ENCODE measurements around the gene ZNF407. TPM values are rescaled to one million over a fixed set of nuclear protein-coding genes. Genes with fewer than 3 reads are reported as not detected.

ZNF407 gene
- total RNA-seq, 1 experiment from 2014 or later, result 15.9 TPM

- DNase-seq (ENCODE audit: low spot score), result no peak
- Histone ChIP-seq H3K27me3 (replicated peaks; ENCODE audit: insufficient read depth, low read depth, low read length, poor library complexity) (no peaks in the 10 kb centered on the region), H3K36me3 (ENCODE audit: insufficient read depth, low read length, poor library complexity, severe bottlenecking) (no peaks in the 10 kb centered on the region), H3K4me3 (ENCODE audit: low read depth, low read length, poor library complexity, severe bottlenecking) (no peak overlapping the region), H3K27ac (ENCODE audit: low read depth, low read length, poor library complexity, severe bottlenecking) (no peak overlapping the region), H3K4me1 (ENCODE audit: insufficient read depth, low read length, poor library complexity, severe bottlenecking) (no peaks in the 10 kb centered on the region), H3K9me3 (ENCODE audit: low read depth, low read length, poor library complexity, severe bottlenecking) (no peaks in the 10 kb centered on the region)
- ChIA-PET CTCF (no interaction called here), POLR2A (ENCODE audit: low non-redundant PET) (no interaction called here)
- TF ChIP-seq EZH2 (IDR thresholded peaks at IDR 0.05; ENCODE audit: borderline replicate concordance, low read depth, low read length, poor library complexity, severe bottlenecking), result no peak
- TF ChIP-seq, protein P1, sequence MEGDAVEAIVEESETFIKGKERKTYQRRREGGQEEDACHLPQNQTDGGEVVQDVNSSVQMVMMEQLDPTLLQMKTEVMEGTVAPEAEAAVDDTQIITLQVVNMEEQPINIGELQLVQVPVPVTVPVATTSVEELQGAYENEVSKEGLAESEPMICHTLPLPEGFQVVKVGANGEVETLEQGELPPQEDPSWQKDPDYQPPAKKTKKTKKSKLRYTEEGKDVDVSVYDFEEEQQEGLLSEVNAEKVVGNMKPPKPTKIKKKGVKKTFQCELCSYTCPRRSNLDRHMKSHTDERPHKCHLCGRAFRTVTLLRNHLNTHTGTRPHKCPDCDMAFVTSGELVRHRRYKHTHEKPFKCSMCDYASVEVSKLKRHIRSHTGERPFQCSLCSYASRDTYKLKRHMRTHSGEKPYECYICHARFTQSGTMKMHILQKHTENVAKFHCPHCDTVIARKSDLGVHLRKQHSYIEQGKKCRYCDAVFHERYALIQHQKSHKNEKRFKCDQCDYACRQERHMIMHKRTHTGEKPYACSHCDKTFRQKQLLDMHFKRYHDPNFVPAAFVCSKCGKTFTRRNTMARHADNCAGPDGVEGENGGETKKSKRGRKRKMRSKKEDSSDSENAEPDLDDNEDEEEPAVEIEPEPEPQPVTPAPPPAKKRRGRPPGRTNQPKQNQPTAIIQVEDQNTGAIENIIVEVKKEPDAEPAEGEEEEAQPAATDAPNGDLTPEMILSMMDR (conservative IDR thresholded peaks at IDR 0.05; ENCODE audit: low read depth, low read length), result no peak
- no TSS peak for BruUV-seq (replicated peaks)
- intact Hi-C loops (cut with micrococcal nuclease; ENCODE audit: unreplicated experiment), result no loop called here
These were observed 328.4 kb downstream of the ZNF407 start for GRCh38 chr18:74926051-74926450.

GRCh38 chr18:74928194-74928968, 330.7 kb downstream of the ZNF407 start:
- no peaks in the 10 kb centered on the region for H3K36me3 ChIP-seq (ENCODE audit: insufficient read depth, low read length, poor library complexity, severe bottlenecking)
- H3K9me3 ChIP-seq (ENCODE audit: low read depth, low read length, poor library complexity, severe bottlenecking), result no peaks in the 10 kb centered on the region
- no peaks in the 10 kb centered on the region for H3K4me1 ChIP-seq (ENCODE audit: insufficient read depth, low read length, poor library complexity, severe bottlenecking)
- CTCF ChIA-PET, result no interaction called here
- H3K27ac ChIP-seq (ENCODE audit: low read depth, low read length, poor library complexity, severe bottlenecking), result no peak overlapping the region
- DNase-seq (ENCODE audit: low spot score), result no peak
- BruUV-seq (replicated peaks), result no TSS peak
- no peaks in the 10 kb centered on the region for H3K27me3 ChIP-seq (replicated peaks; ENCODE audit: insufficient read depth, low read depth, low read length, poor library complexity)
- intact Hi-C loops (cut with micrococcal nuclease; ENCODE audit: unreplicated experiment), result no loop called here
- TF ChIP-seq EZH2 (IDR thresholded peaks at IDR 0.05; ENCODE audit: borderline replicate concordance, low read depth, low read length, poor library complexity, severe bottlenecking), result no peak
- TF ChIP-seq, protein P1 (conservative IDR thresholded peaks at IDR 0.05; ENCODE audit: low read depth, low read length), result no peak
- no peak overlapping the region for H3K4me3 ChIP-seq (ENCODE audit: low read depth, low read length, poor library complexity, severe bottlenecking)
- POLR2A ChIA-PET (ENCODE audit: low non-redundant PET), result no interaction called here

- no peak for DNase-seq (ENCODE audit: low spot score)
- CTCF ChIA-PET, result no interaction called here
- intact Hi-C loops (cut with micrococcal nuclease; ENCODE audit: unreplicated experiment), result no loop called here
- POLR2A ChIA-PET (ENCODE audit: low non-redundant PET), result no interaction called here
- H3K4me1 ChIP-seq (ENCODE audit: insufficient read depth, low read length, poor library complexity, severe bottlenecking), result no peaks in the 10 kb centered on the region
- BruUV-seq (replicated peaks), result no TSS peak
- no peaks in the 10 kb centered on the region for H3K27me3 ChIP-seq (replicated peaks; ENCODE audit: insufficient read depth, low read depth, low read length, poor library complexity)
- H3K36me3 ChIP-seq (ENCODE audit: insufficient read depth, low read length, poor library complexity, severe bottlenecking), result no peaks in the 10 kb centered on the region
- no peak overlapping the region for H3K4me3 ChIP-seq (ENCODE audit: low read depth, low read length, poor library complexity, severe bottlenecking)
- no peak overlapping the region for H3K27ac ChIP-seq (ENCODE audit: low read depth, low read length, poor library complexity, severe bottlenecking)
- no peaks in the 10 kb centered on the region for H3K9me3 ChIP-seq (ENCODE audit: low read depth, low read length, poor library complexity, severe bottlenecking)
- TF ChIP-seq, protein P1 (conservative IDR thresholded peaks at IDR 0.05; ENCODE audit: low read depth, low read length), result no peak
- TF ChIP-seq EZH2 (IDR thresholded peaks at IDR 0.05; ENCODE audit: borderline replicate concordance, low read depth, low read length, poor library complexity, severe bottlenecking), result no peak
These were observed 331.4 kb downstream of the ZNF407 start for GRCh38 chr18:74929110-74929509.

Measured in A673 (cell line).